ENCODE results near the gene USP46. TPM values are rescaled to one million over a fixed set of nuclear protein-coding genes. Genes with fewer than 3 reads are reported as not detected.

USP46 gene
- total RNA-seq, 1 donor from 2014 or later = 19.0 TPM

- no peak for DNase-seq (ENCODE audit: low spot score)
These were observed 37.5 kb downstream of the USP46 start for GRCh38 chr4:52621567-52621966.

- no peak for DNase-seq (ENCODE audit: low spot score)
These were observed 39.5 kb downstream of the USP46 start for GRCh38 chr4:52619591-52619931.

- no peak for DNase-seq (ENCODE audit: low spot score)
These were observed 40.1 kb downstream of the USP46 start for GRCh38 chr4:52618795-52619590.

GRCh38 chr4:52617336-52618020 is 41.6 kb downstream of the USP46 start:
- DNase-seq (ENCODE audit: low spot score) = no peak

- DNase-seq (ENCODE audit: low spot score) = no peak
These were observed 44.9 kb downstream of the USP46 start for GRCh38 chr4:52614241-52614640.

- no peak for DNase-seq (ENCODE audit: low spot score)
These were observed 46.8 kb downstream of the USP46 start for GRCh38 chr4:52612341-52612740.

- no peak for DNase-seq (ENCODE audit: low spot score)
These were observed 48.0 kb downstream of the USP46 start for GRCh38 chr4:52611030-52611555.

GRCh38 chr4:52606726-52607125 is 52.4 kb downstream of the USP46 start:
- DNase-seq (ENCODE audit: low spot score) = no peak

- DNase-seq (ENCODE audit: low spot score) = no peak
These were observed 53.1 kb downstream of the USP46 start for GRCh38 chr4:52606040-52606439.

- no peak for DNase-seq (ENCODE audit: low spot score)
These were observed 54.9 kb downstream of the USP46 start for GRCh38 chr4:52604215-52604614.

- no peak for DNase-seq (ENCODE audit: low spot score)
These were observed 58.8 kb downstream of the USP46 start for GRCh38 chr4:52600275-52600674.

- DNase-seq (ENCODE audit: low spot score) = no peak
These were observed 64.1 kb downstream of the USP46 start for GRCh38 chr4:52595001-52595400.

GRCh38 chr4:52592287-52592686 is 66.8 kb downstream of the USP46 start:
- no peak for DNase-seq (ENCODE audit: low spot score)

GRCh38 chr4:52588771-52589591 is 70.1 kb downstream of the USP46 start:
- DNase-seq (ENCODE audit: low spot score) = peak; percentile 9

GRCh38 chr4:52588097-52588496 is 71.0 kb downstream of the USP46 start:
- no peak for DNase-seq (ENCODE audit: low spot score)

GRCh38 chr4:52586069-52586468 is 73.0 kb downstream of the USP46 start:
- DNase-seq (ENCODE audit: low spot score) = no peak

GRCh38 chr4:52585379-52585778 is 73.7 kb downstream of the USP46 start:
- no peak for DNase-seq (ENCODE audit: low spot score)

- DNase-seq (ENCODE audit: low spot score) = no peak
These were observed 79.4 kb downstream of the USP46 start for GRCh38 chr4:52579602-52580272.

GRCh38 chr4:52578951-52579350 is 80.2 kb downstream of the USP46 start:
- DNase-seq (ENCODE audit: low spot score) = no peak

GRCh38 chr4:52577624-52577962 is 81.5 kb downstream of the USP46 start:
- no peak for DNase-seq (ENCODE audit: low spot score)

GRCh38 chr4:52576961-52577623 is 82.0 kb downstream of the USP46 start:
- DNase-seq (ENCODE audit: low spot score) = no peak
